Peyer's patch (tissue), 4 donors: ENCODE data around the gene UMODL1. TPM values are rescaled to one million over a fixed set of nuclear protein-coding genes. Genes with fewer than 3 reads are reported as not detected.

ENCODE experiments used
- DNase-seq, 3 donors: peaks; one replicate each; pipeline ENCODE4 v3.0.0-alpha.2; 2017 to 2019
- H3K27ac ChIP-seq, 4 donors: fragments of 200-600 bp; sonication (generic); one replicate each; pipeline ENCODE4 v1.5.1; 2016 to 2019
- H3K27me3 ChIP-seq, 2 donors: fragments of 200-600 bp; sonication (generic); one replicate each; pipeline ENCODE4 v1.5.1; 2019
- H3K36me3 ChIP-seq, 3 donors: fragments of 200-600 bp; sonication (generic); one replicate each; pipeline ENCODE4 v1.5.1; 2016 to 2019
- H3K4me1 ChIP-seq, 4 donors: fragments of 200-600 bp; sonication (generic); one replicate each; pipeline ENCODE4 v1.5.1; 2016 to 2019
- H3K4me3 ChIP-seq, 4 donors: fragments of 200-600 bp; sonication (generic); 1 replicate in 3 of 4; 2 replicates in 1 of 4; pipeline ENCODE4 v1.5.1; 2016 to 2019; ENCODE audit warnings: mild to moderate bottlenecking in 1 of 4
- H3K9me3 ChIP-seq, 4 donors: fragments of 200-600 bp; sonication (generic); one replicate each; pipeline ENCODE4 v1.5.1; 2016 to 2019; ENCODE audit warnings: mild to moderate bottlenecking in 1 of 4
- POLR2A ChIP-seq, 2 donors: fragments of 450-650 bp; IDR thresholded peaks; one replicate each; pipeline ENCODE4 v1.5.1; 2017; ENCODE audit warnings: antibody characterized with exemption in 2 of 2, mild to moderate bottlenecking in 2 of 2, moderate library complexity in 2 of 2
- total RNA-seq, 4 donors: library from RNA; depleted of rRNA; stranded (reverse); fragments of >200 nt; gene quantifications; one replicate each; pipeline ENCODE4 v1.1.0, GENCODE V29; 2016
- TF ChIP-seq, protein P1 (sequence below), 6 experiments: fragments of 450-650 bp in 4 of 6; fragments of 200-600 bp in 2 of 6; sonication (generic) in 1 of 6; IDR thresholded peaks; one replicate each; pipeline ENCODE4 v1.5.1; 2017 to 2019; ENCODE audit warnings: antibody characterized with exemption in 6 of 6, mild to moderate bottlenecking in 3 of 6, moderate library complexity in 1 of 6

Gene UMODL1
- total RNA-seq, 4 donors from 2014 or later, result 0.53 to 0.95 (median 0.83) TPM; not detected in 1

DNA sequence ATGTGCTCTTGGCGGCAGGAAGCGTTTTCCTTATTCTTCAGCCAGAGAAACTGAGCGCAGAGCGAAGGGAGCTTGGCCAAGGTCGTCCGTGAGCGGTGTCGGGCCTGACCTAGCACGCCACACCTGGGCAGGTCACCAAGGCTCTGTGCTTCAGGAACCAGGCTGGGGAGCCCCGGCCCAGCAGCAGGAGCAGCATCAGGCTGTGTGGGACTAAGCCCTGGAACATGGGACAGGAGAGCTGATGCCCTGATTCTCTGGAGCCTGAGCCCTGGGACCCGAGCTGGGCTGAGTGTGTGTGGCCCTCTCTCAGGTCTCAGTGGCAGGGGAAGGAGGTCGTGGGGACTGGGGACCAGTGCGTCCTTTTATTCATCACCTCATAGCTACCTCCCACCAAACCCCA is 82.6 kb downstream of the UMODL1 start:
- Histone ChIP-seq H3K4me3 (no peak overlapping the region), H3K27ac (no peak overlapping the region), H3K4me1 (no peaks in the 10 kb centered on the region), H3K36me3 (no peaks in the 10 kb centered on the region), H3K9me3 (no peaks in the 10 kb centered on the region), H3K27me3 (no peaks in the 10 kb centered on the region)
- TF ChIP-seq POLR2A (IDR thresholded peaks at IDR 0.05), result no peak
- peak in 2 of 3 donors; percentile 35 to 37 for DNase-seq

DNA sequence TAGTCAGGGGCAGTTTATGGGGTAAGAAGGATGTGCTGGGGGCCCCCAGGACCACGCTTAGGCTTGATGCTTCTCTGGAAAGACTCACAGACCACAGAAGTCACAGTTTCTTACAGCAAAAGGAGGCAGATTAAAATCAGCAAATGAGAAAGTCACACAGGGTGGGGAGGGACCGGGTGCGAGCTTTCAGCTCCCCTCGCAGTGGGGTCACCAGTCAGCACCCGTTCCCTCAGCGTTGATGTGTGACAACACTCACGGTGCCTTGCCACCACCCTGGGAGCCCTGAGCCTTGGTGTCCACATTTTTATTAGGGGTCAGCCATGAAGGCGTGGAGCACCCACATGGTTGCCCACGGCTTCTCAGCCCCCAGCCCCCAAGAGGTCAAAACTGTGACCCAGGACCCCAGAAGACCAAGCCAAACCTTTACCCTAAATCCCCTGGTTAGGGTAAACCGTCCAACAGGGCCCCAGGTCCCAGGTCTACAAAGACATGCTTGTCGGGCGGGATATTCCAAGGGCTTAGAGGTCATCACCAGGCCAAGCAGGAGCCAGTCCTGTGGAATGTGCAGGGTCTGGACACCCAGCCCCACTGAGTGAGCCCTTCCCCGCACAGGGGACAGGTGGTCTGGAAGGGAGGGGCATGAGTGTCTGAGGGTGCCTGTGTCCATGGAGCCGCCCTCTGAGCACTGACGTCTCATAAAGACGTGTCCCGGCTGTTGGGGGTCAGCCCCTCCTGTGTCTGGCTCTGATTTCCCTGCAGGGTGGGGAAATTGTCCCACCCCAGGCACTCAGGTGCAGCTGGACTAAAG is 83.3 kb downstream of the UMODL1 start:
- Histone ChIP-seq H3K27ac (no peak overlapping the region), H3K27me3 (no peaks in the 10 kb centered on the region), H3K36me3 (no peaks in the 10 kb centered on the region), H3K4me3 (no peak overlapping the region), H3K9me3 (no peaks in the 10 kb centered on the region), H3K4me1 (no peaks in the 10 kb centered on the region)
- TF ChIP-seq, protein P1, sequence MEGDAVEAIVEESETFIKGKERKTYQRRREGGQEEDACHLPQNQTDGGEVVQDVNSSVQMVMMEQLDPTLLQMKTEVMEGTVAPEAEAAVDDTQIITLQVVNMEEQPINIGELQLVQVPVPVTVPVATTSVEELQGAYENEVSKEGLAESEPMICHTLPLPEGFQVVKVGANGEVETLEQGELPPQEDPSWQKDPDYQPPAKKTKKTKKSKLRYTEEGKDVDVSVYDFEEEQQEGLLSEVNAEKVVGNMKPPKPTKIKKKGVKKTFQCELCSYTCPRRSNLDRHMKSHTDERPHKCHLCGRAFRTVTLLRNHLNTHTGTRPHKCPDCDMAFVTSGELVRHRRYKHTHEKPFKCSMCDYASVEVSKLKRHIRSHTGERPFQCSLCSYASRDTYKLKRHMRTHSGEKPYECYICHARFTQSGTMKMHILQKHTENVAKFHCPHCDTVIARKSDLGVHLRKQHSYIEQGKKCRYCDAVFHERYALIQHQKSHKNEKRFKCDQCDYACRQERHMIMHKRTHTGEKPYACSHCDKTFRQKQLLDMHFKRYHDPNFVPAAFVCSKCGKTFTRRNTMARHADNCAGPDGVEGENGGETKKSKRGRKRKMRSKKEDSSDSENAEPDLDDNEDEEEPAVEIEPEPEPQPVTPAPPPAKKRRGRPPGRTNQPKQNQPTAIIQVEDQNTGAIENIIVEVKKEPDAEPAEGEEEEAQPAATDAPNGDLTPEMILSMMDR (IDR thresholded peaks at IDR 0.05), result no peak
- no peak for TF ChIP-seq POLR2A (IDR thresholded peaks at IDR 0.05)
- DNase-seq, result peak in 1 of 3 donors; percentile 28

DNA sequence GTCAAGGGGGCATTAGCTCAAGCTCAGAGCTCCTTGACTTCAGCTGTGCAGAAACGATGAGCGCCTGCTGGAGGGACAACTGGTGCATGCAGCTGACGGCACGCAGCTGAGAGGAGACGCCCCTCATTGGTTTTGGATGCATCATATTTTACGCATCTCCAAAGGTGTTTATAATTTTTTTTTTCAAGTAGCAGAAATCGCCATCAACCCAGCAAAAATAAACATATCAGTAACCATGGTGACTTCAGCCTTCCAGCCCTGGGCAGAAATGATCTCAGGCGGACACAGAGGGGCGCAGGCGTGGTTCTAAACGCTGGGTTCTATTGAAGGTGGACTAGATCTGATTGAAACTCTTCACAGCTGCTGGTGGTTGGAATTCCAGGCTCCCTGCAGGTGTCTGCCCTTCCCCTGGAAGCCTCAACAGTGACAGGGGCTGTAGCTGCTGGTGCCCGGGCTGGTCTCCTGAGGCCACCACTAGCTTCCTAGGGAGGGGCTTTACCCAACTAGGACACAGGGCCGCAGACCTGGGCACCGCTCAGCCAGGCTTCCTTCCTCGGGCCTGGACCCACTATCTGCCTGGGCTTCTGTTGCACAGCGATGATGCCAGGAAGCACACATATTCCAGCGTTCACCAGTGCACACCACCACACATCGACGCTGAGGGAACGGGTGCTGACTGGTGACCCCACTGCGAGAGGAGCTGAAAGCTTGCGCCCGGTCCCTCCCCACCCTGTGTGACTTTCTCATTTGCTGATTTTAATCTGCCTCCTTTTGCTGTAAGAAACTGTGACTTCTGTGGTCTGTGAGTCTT is 84.1 kb downstream of the UMODL1 start:
- Histone ChIP-seq H3K27me3 (no peaks in the 10 kb centered on the region), H3K27ac (no peak overlapping the region), H3K4me1 (no peaks in the 10 kb centered on the region), H3K9me3 (no peaks in the 10 kb centered on the region), H3K4me3 (no peak overlapping the region), H3K36me3 (no peaks in the 10 kb centered on the region)
- TF ChIP-seq POLR2A (IDR thresholded peaks at IDR 0.05), result no peak
- TF ChIP-seq, protein P1 (IDR thresholded peaks at IDR 0.05), result no peak
- DNase-seq, result peak in 2 of 3 donors; percentile 27 to 35

GRCh38 chr21:42156690-42157605 is 85.8 kb downstream of the UMODL1 start:
- H3K4me3 ChIP-seq, result no peak overlapping the region
- H3K27me3 ChIP-seq, result no peaks in the 10 kb centered on the region
- TF ChIP-seq, protein P1 (IDR thresholded peaks at IDR 0.05), result no peak
- TF ChIP-seq POLR2A (IDR thresholded peaks at IDR 0.05), result no peak
- H3K9me3 ChIP-seq, result no peaks in the 10 kb centered on the region
- peak in 1 of 3 donors; percentile 45 for DNase-seq
- no peaks in the 10 kb centered on the region for H3K36me3 ChIP-seq
- no peak overlapping the region for H3K27ac ChIP-seq
- H3K4me1 ChIP-seq, result peaks cover 0 to 4% (median 0%) of the 10 kb centered on the region in 4 donors

GRCh38 chr21:42157606-42158310 is 86.6 kb downstream of the UMODL1 start:
- H3K36me3 ChIP-seq, result no peaks in the 10 kb centered on the region
- no peak for TF ChIP-seq POLR2A (IDR thresholded peaks at IDR 0.05)
- H3K4me1 ChIP-seq, result peaks cover 0 to 4% (median 0%) of the 10 kb centered on the region in 4 donors
- no peaks in the 10 kb centered on the region for H3K9me3 ChIP-seq
- H3K27me3 ChIP-seq, result no peaks in the 10 kb centered on the region
- peak in 1 of 3 donors; percentile 27 for DNase-seq
- no peak overlapping the region for H3K27ac ChIP-seq
- H3K4me3 ChIP-seq, result no peak overlapping the region

- TF ChIP-seq, protein P1 (IDR thresholded peaks at IDR 0.05), result no peak
- no peak for TF ChIP-seq POLR2A (IDR thresholded peaks at IDR 0.05)
- Histone ChIP-seq H3K36me3 (no peaks in the 10 kb centered on the region), H3K9me3 (no peaks in the 10 kb centered on the region), H3K4me3 (no peak overlapping the region), H3K27ac (no peak overlapping the region), H3K27me3 (no peaks in the 10 kb centered on the region), H3K4me1 (peaks cover 0 to 4% (median 0%) of the 10 kb centered on the region in 4 donors)
- peak in 1 of 3 donors; percentile 24 for DNase-seq
Measured at GRCh38 chr21:42158846-42159245, 87.7 kb downstream of the UMODL1 start.
